ENCODE data around the gene VAV2. TPM values are rescaled to one million over a fixed set of nuclear protein-coding genes. Genes with fewer than 3 reads are reported as not detected.

VAV2 gene
- polyA plus RNA-seq, 1 donor = 48.4 TPM

GRCh38 chr9:133857639-133858038, 134.5 kb downstream of the VAV2 start:
- no peaks in the 10 kb centered on the region for H3K27me3 ChIP-seq (ENCODE audit: control insufficient read depth, insufficient read depth, low read length)
- peaks cover 40% of the 10 kb centered on the region for H3K36me3 ChIP-seq (ENCODE audit: control insufficient read depth, insufficient read depth, low read length)
- H3K4me1 ChIP-seq (ENCODE audit: control insufficient read depth, insufficient read depth, low read length) = peaks cover 29% of the 10 kb centered on the region
- DNase-seq = no peak
- H3K9me3 ChIP-seq (ENCODE audit: control insufficient read depth, low read depth, low read length) = peaks cover 4% of the 10 kb centered on the region
- no CpG with 5 or more reads among the region's 9 CpGs for WGBS (ENCODE audit: insufficient coverage, low lambda C conversion rate)
- no peak overlapping the region for H3K27ac ChIP-seq (ENCODE audit: low read length)
- no peak overlapping the region for H3K4me3 ChIP-seq (ENCODE audit: low read length)

GRCh38 chr9:133856798-133857197, 135.3 kb downstream of the VAV2 start:
- Histone ChIP-seq H3K4me1 (ENCODE audit: control insufficient read depth, insufficient read depth, low read length) (peaks cover 29% of the 10 kb centered on the region), H3K36me3 (ENCODE audit: control insufficient read depth, insufficient read depth, low read length) (peaks cover 34% of the 10 kb centered on the region), H3K27ac (ENCODE audit: low read length) (peak overlapping the region; percentile 93), H3K27me3 (ENCODE audit: control insufficient read depth, insufficient read depth, low read length) (no peaks in the 10 kb centered on the region), H3K4me3 (ENCODE audit: low read length) (no peak overlapping the region), H3K9me3 (ENCODE audit: control insufficient read depth, low read depth, low read length) (peaks cover 4% of the 10 kb centered on the region)
- DNase-seq = no peak
- WGBS (ENCODE audit: insufficient coverage, low lambda C conversion rate) = 95% methylated on average over 3 of the region's 12 CpGs

- no peaks in the 10 kb centered on the region for H3K27me3 ChIP-seq (ENCODE audit: control insufficient read depth, insufficient read depth, low read length)
- H3K4me1 ChIP-seq (ENCODE audit: control insufficient read depth, insufficient read depth, low read length) = peaks cover 29% of the 10 kb centered on the region
- H3K4me3 ChIP-seq (ENCODE audit: low read length) = no peak overlapping the region
- H3K9me3 ChIP-seq (ENCODE audit: control insufficient read depth, low read depth, low read length) = peaks cover 4% of the 10 kb centered on the region
- H3K36me3 ChIP-seq (ENCODE audit: control insufficient read depth, insufficient read depth, low read length) = peaks cover 32% of the 10 kb centered on the region
- DNase-seq = peak; percentile 96 to 99
- no CpG with 5 or more reads among the region's 20 CpGs for WGBS (ENCODE audit: insufficient coverage, low lambda C conversion rate)
- H3K27ac ChIP-seq (ENCODE audit: low read length) = peak overlapping the region; percentile 93
These were observed 136.2 kb downstream of the VAV2 start for GRCh38 chr9:133855802-133856521.

- Histone ChIP-seq H3K36me3 (ENCODE audit: control insufficient read depth, insufficient read depth, low read length) (peaks cover 30% of the 10 kb centered on the region), H3K4me1 (ENCODE audit: control insufficient read depth, insufficient read depth, low read length) (peaks cover 29% of the 10 kb centered on the region), H3K4me3 (ENCODE audit: low read length) (no peak overlapping the region), H3K9me3 (ENCODE audit: control insufficient read depth, low read depth, low read length) (peaks cover 4% of the 10 kb centered on the region), H3K27me3 (ENCODE audit: control insufficient read depth, insufficient read depth, low read length) (no peaks in the 10 kb centered on the region), H3K27ac (ENCODE audit: low read length) (peak overlapping the region; percentile 93)
- WGBS (ENCODE audit: insufficient coverage, low lambda C conversion rate) = no CpG with 5 or more reads among the region's 15 CpGs
- DNase-seq = no peak
These were observed 136.8 kb downstream of the VAV2 start for GRCh38 chr9:133855371-133855770.

GRCh38 chr9:133854765-133855164, 137.4 kb downstream of the VAV2 start:
- peaks cover 4% of the 10 kb centered on the region for H3K9me3 ChIP-seq (ENCODE audit: control insufficient read depth, low read depth, low read length)
- no peak overlapping the region for H3K4me3 ChIP-seq (ENCODE audit: low read length)
- no CpG with 5 or more reads among the region's 4 CpGs for WGBS (ENCODE audit: insufficient coverage, low lambda C conversion rate)
- peaks cover 29% of the 10 kb centered on the region for H3K4me1 ChIP-seq (ENCODE audit: control insufficient read depth, insufficient read depth, low read length)
- peaks cover 31% of the 10 kb centered on the region for H3K36me3 ChIP-seq (ENCODE audit: control insufficient read depth, insufficient read depth, low read length)
- no peaks in the 10 kb centered on the region for H3K27me3 ChIP-seq (ENCODE audit: control insufficient read depth, insufficient read depth, low read length)
- DNase-seq = no peak
- H3K27ac ChIP-seq (ENCODE audit: low read length) = peak overlapping the region; percentile 93

GRCh38 chr9:133854048-133854447, 138.1 kb downstream of the VAV2 start:
- peaks cover 29% of the 10 kb centered on the region for H3K4me1 ChIP-seq (ENCODE audit: control insufficient read depth, insufficient read depth, low read length)
- no peak for DNase-seq
- H3K9me3 ChIP-seq (ENCODE audit: control insufficient read depth, low read depth, low read length) = peaks cover 4% of the 10 kb centered on the region
- no CpG with 5 or more reads among the region's 6 CpGs for WGBS (ENCODE audit: insufficient coverage, low lambda C conversion rate)
- no peaks in the 10 kb centered on the region for H3K27me3 ChIP-seq (ENCODE audit: control insufficient read depth, insufficient read depth, low read length)
- H3K4me3 ChIP-seq (ENCODE audit: low read length) = no peak overlapping the region
- H3K36me3 ChIP-seq (ENCODE audit: control insufficient read depth, insufficient read depth, low read length) = peaks cover 28% of the 10 kb centered on the region
- H3K27ac ChIP-seq (ENCODE audit: low read length) = no peak overlapping the region

GRCh38 chr9:133853331-133853730, 138.8 kb downstream of the VAV2 start:
- Histone ChIP-seq H3K4me3 (ENCODE audit: low read length) (no peak overlapping the region), H3K27me3 (ENCODE audit: control insufficient read depth, insufficient read depth, low read length) (no peaks in the 10 kb centered on the region), H3K9me3 (ENCODE audit: control insufficient read depth, low read depth, low read length) (peaks cover 4% of the 10 kb centered on the region), H3K36me3 (ENCODE audit: control insufficient read depth, insufficient read depth, low read length) (peaks cover 23% of the 10 kb centered on the region), H3K27ac (ENCODE audit: low read length) (no peak overlapping the region), H3K4me1 (ENCODE audit: control insufficient read depth, insufficient read depth, low read length) (peaks cover 29% of the 10 kb centered on the region)
- DNase-seq = no peak
- WGBS (ENCODE audit: insufficient coverage, low lambda C conversion rate) = no CpG with 5 or more reads among the region's 7 CpGs

GRCh38 chr9:133852431-133852830, 139.7 kb downstream of the VAV2 start:
- WGBS (ENCODE audit: insufficient coverage, low lambda C conversion rate) = no CpG with 5 or more reads among the region's 6 CpGs
- H3K27ac ChIP-seq (ENCODE audit: low read length) = no peak overlapping the region
- H3K36me3 ChIP-seq (ENCODE audit: control insufficient read depth, insufficient read depth, low read length) = peaks cover 16% of the 10 kb centered on the region
- peaks cover 4% of the 10 kb centered on the region for H3K9me3 ChIP-seq (ENCODE audit: control insufficient read depth, low read depth, low read length)
- peaks cover 29% of the 10 kb centered on the region for H3K4me1 ChIP-seq (ENCODE audit: control insufficient read depth, insufficient read depth, low read length)
- H3K4me3 ChIP-seq (ENCODE audit: low read length) = no peak overlapping the region
- no peak for DNase-seq
- H3K27me3 ChIP-seq (ENCODE audit: control insufficient read depth, insufficient read depth, low read length) = no peaks in the 10 kb centered on the region

GRCh38 chr9:133851693-133852092, 140.4 kb downstream of the VAV2 start:
- H3K36me3 ChIP-seq (ENCODE audit: control insufficient read depth, insufficient read depth, low read length) = peaks cover 16% of the 10 kb centered on the region
- DNase-seq = no peak
- whole genome bisulfite sequencing (ENCODE audit: insufficient coverage, low lambda C conversion rate) = 86% methylated on average over 1 of the region's 1 CpG
- no peak overlapping the region for H3K27ac ChIP-seq (ENCODE audit: low read length)
- H3K4me1 ChIP-seq (ENCODE audit: control insufficient read depth, insufficient read depth, low read length) = peaks cover 23% of the 10 kb centered on the region
- H3K4me3 ChIP-seq (ENCODE audit: low read length) = no peak overlapping the region
- peaks cover 2% of the 10 kb centered on the region for H3K9me3 ChIP-seq (ENCODE audit: control insufficient read depth, low read depth, low read length)
- H3K27me3 ChIP-seq (ENCODE audit: control insufficient read depth, insufficient read depth, low read length) = no peaks in the 10 kb centered on the region

- H3K4me3 ChIP-seq (ENCODE audit: low read length) = no peak overlapping the region
- WGBS (ENCODE audit: insufficient coverage, low lambda C conversion rate) = no CpG with 5 or more reads among the region's 7 CpGs
- H3K27ac ChIP-seq (ENCODE audit: low read length) = no peak overlapping the region
- no peak for DNase-seq
- no peaks in the 10 kb centered on the region for H3K9me3 ChIP-seq (ENCODE audit: control insufficient read depth, low read depth, low read length)
- H3K27me3 ChIP-seq (ENCODE audit: control insufficient read depth, insufficient read depth, low read length) = no peaks in the 10 kb centered on the region
- peaks cover 16% of the 10 kb centered on the region for H3K36me3 ChIP-seq (ENCODE audit: control insufficient read depth, insufficient read depth, low read length)
- H3K4me1 ChIP-seq (ENCODE audit: control insufficient read depth, insufficient read depth, low read length) = peaks cover 16% of the 10 kb centered on the region
These were observed 141.2 kb downstream of the VAV2 start for GRCh38 chr9:133850937-133851336.

GRCh38 chr9:133850161-133850560, 142.0 kb downstream of the VAV2 start:
- no CpG with 5 or more reads among the region's 9 CpGs for WGBS (ENCODE audit: insufficient coverage, low lambda C conversion rate)
- no peak overlapping the region for H3K4me3 ChIP-seq (ENCODE audit: low read length)
- no peak for DNase-seq
- H3K27ac ChIP-seq (ENCODE audit: low read length) = no peak overlapping the region
- H3K27me3 ChIP-seq (ENCODE audit: control insufficient read depth, insufficient read depth, low read length) = no peaks in the 10 kb centered on the region
- H3K9me3 ChIP-seq (ENCODE audit: control insufficient read depth, low read depth, low read length) = no peaks in the 10 kb centered on the region
- peaks cover 10% of the 10 kb centered on the region for H3K4me1 ChIP-seq (ENCODE audit: control insufficient read depth, insufficient read depth, low read length)
- peaks cover 16% of the 10 kb centered on the region for H3K36me3 ChIP-seq (ENCODE audit: control insufficient read depth, insufficient read depth, low read length)
